ENCODE results near the gene FAM174B. TPM values are rescaled to one million over a fixed set of nuclear protein-coding genes. Genes with fewer than 3 reads are reported as not detected.
A peak's percentile ranks its signal among the peaks of the same experiment; 100 is the strongest.

FAM174B gene
- total and polyA plus RNA-seq, 9 donors = 2.5 to 31.5 (median 15.4) TPM

- Histone ChIP-seq H3K4me3 (no peak overlapping the region), H3K36me3 (no peaks in the 10 kb centered on the region), H3K27me3 (no peaks in the 10 kb centered on the region), H3K9me3 (no peaks in the 10 kb centered on the region), H3K27ac (peak overlapping the region in 1 of 2 donors; percentile 66), H3K4me1 (ENCODE audit: insufficient read depth) (peaks cover 22% of the 10 kb centered on the region)
- WGBS, 3 donors = 77 to 95% (median 79%) methylated on average over 3 of the region's 3 CpGs
- no peak for DNase-seq
- intact Hi-C loops (cut with DNase I) = loop anchor here in 1 of 4 donors (5.0 kb wide), 1 partner anchor 51 kb away; no protein-coding TSS in a partner anchor
- TF ChIP-seq POLR2A (IDR thresholded peaks at IDR 0.05) (no peak), EP300 (IDR thresholded peaks at IDR 0.05) (no peak), CTCF (IDR thresholded peaks at IDR 0.05) (no peak)
These were observed 13.0 kb upstream of the FAM174B start for GRCh38 chr15:92668620-92669019.

GRCh38 chr15:92667970-92668485, 12.5 kb upstream of the FAM174B start:
- H3K36me3 ChIP-seq = no peaks in the 10 kb centered on the region
- intact Hi-C loops (cut with DNase I) = loop anchor here in 1 of 4 donors (5.0 kb wide), 1 partner anchor 51 kb away; no protein-coding TSS in a partner anchor
- DNase-seq = no peak
- peaks cover 22% of the 10 kb centered on the region for H3K4me1 ChIP-seq (ENCODE audit: insufficient read depth)
- H3K27ac ChIP-seq = peak overlapping the region; percentile 49 to 66
- no peaks in the 10 kb centered on the region for H3K27me3 ChIP-seq
- 38 to 55% (median 41%) methylated on average over 6 of the region's 6 CpGs for WGBS, 3 donors
- no peaks in the 10 kb centered on the region for H3K9me3 ChIP-seq
- TF ChIP-seq POLR2A (IDR thresholded peaks at IDR 0.05) (no peak), EP300 (IDR thresholded peaks at IDR 0.05) (no peak), CTCF (IDR thresholded peaks at IDR 0.05) (no peak)
- H3K4me3 ChIP-seq = no peak overlapping the region

- peaks cover 22% of the 10 kb centered on the region for H3K4me1 ChIP-seq (ENCODE audit: insufficient read depth)
- 12 to 25% (median 21%) methylated on average over 13 of the region's 13 CpGs for WGBS, 3 donors
- H3K36me3 ChIP-seq = no peaks in the 10 kb centered on the region
- intact Hi-C loops (cut with DNase I) = loop anchor here in 1 of 4 donors (5.0 kb wide), 1 partner anchor 50 kb away; no protein-coding TSS in a partner anchor
- no peak for TF ChIP-seq POLR2A (IDR thresholded peaks at IDR 0.05)
- no peak for TF ChIP-seq CTCF (IDR thresholded peaks at IDR 0.05)
- no peak for TF ChIP-seq EP300 (IDR thresholded peaks at IDR 0.05)
- H3K27me3 ChIP-seq = no peaks in the 10 kb centered on the region
- peak in 4 of 5 donors; percentile 44 to 65 (median 58) for DNase-seq
- H3K4me3 ChIP-seq = no peak overlapping the region
- no peaks in the 10 kb centered on the region for H3K9me3 ChIP-seq
- H3K27ac ChIP-seq = peak overlapping the region; percentile 49 to 66
These were observed 11.8 kb upstream of the FAM174B start for GRCh38 chr15:92667287-92667904.

GRCh38 chr15:92666780-92667179, 11.2 kb upstream of the FAM174B start:
- no peaks in the 10 kb centered on the region for H3K27me3 ChIP-seq
- no peak for TF ChIP-seq EP300 (IDR thresholded peaks at IDR 0.05)
- H3K4me1 ChIP-seq (ENCODE audit: insufficient read depth) = peaks cover 22% of the 10 kb centered on the region
- no peaks in the 10 kb centered on the region for H3K36me3 ChIP-seq
- peak in 2 of 5 donors; percentile 40 to 54 for DNase-seq
- intact Hi-C loops (cut with DNase I) = loop anchor here in 1 of 4 donors (5.0 kb wide), 1 partner anchor 49 kb away; no protein-coding TSS in a partner anchor
- WGBS, 3 donors = 23 to 34% (median 25%) methylated on average over 10 of the region's 10 CpGs
- H3K9me3 ChIP-seq = no peaks in the 10 kb centered on the region
- no peak overlapping the region for H3K4me3 ChIP-seq
- H3K27ac ChIP-seq = peak overlapping the region; percentile 49 to 66

GRCh38 chr15:92665100-92665555, 9.6 kb upstream of the FAM174B start:
- Histone ChIP-seq H3K4me1 (ENCODE audit: insufficient read depth) (peaks cover 22% of the 10 kb centered on the region), H3K4me3 (no peak overlapping the region), H3K36me3 (no peaks in the 10 kb centered on the region), H3K27me3 (no peaks in the 10 kb centered on the region), H3K27ac (peak overlapping the region; percentile 56 to 67), H3K9me3 (no peaks in the 10 kb centered on the region)
- intact Hi-C loops (cut with DNase I) = loop anchor here in 1 of 4 donors (5.0 kb wide), 1 partner anchor 48 kb away; no protein-coding TSS in a partner anchor
- TF ChIP-seq POLR2A (IDR thresholded peaks at IDR 0.05) (no peak), EP300 (IDR thresholded peaks at IDR 0.05) (no peak), CTCF (IDR thresholded peaks at IDR 0.05) (no peak)
- DNase-seq = peak; percentile 68 to 82 (median 75)
- 2 to 3% (median 2%) methylated on average over 10 of the region's 10 CpGs for WGBS, 3 donors

All from ovary (tissue), 9 donors.